HG02642 (cell line): ENCODE results near the gene ETV6.

ENCODE experiments used
- ATAC-seq: cut with Tn5 transposase; IDR thresholded peaks from one replicate; pipeline ENCODE4 v1.9.1; 2021; ENCODE audit warnings: mild to moderate bottlenecking; ENCODE audit not compliant: unreplicated experiment, poor library complexity

The ETV6 gene

DNA sequence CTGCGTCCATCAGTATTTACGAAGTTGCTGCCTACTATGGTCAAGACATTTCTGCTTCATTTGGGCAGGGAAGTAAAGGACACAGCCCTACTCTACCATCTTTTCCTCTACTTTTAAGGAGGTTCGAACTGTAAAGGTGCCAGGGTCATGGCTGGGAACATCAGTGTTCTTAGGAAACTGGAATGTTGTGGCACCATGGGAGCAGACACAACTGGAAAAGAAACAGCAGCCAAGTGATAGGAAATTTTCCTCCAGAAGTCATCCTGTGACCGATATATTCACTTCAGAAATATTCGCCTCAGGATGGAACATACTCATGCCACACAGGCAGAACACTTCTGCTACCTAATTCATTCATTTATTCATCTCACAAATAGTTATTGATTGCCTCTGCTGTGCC, 104.4 kb downstream of the ETV6 start:
- no peak for ATAC-seq

DNA sequence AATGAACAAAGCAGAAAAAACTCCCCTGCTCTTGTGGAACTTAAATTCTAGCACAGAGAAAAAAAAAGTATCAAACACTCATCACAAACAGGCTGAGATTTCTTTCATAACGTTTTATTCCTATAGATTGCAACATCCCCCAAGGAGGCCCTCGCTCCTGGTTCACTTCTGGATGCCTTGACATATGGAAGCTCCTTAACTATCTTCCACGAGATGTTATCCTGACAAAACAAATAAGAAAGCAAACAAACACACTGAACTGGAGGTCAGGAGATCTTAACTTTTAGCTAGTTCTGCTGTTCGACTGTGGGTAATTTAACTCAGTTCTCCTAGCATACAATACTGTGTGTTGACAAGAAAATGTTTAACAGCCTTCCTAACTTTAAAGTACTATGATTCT, 104.8 kb downstream of the ETV6 start:
- no peak for ATAC-seq

DNA sequence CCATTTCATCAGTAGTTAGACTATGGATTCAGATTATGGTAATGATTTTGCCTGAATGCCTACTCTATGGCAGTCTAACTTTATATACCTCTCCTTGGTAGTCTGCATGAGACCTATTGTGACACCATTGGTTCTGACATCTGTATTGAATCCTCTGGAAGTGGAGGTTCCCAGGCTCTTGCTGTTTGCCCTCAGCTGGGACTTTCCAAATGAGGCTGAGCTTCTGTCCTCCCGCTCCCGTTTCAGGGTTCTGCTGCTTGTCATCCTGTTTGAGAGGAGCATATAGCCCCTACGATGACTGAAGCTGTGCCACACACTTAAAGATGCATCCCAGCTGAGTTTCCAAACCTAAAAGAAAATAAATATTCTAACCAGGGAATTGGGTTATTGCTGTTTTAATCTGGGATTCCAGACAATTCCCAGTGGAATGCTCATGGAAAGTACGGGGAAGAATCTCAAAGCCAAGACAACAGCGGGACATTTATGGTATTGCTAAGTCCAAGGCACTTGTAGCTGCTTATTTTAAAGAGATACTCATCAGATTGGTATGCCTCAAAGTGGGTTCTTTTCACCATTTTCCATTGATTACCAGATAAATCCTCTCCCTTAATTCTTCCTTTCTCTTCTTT, 105.9 kb downstream of the ETV6 start:
- ATAC-seq: no peak

GRCh38 chr12:11756022-11756421, 106.5 kb downstream of the ETV6 start:
- no peak for ATAC-seq

GRCh38 chr12:11756523-11756922, 107.0 kb downstream of the ETV6 start:
- no peak for ATAC-seq

- no peak for ATAC-seq
These were observed 107.6 kb downstream of the ETV6 start for GRCh38 chr12:11757095-11757494.

DNA sequence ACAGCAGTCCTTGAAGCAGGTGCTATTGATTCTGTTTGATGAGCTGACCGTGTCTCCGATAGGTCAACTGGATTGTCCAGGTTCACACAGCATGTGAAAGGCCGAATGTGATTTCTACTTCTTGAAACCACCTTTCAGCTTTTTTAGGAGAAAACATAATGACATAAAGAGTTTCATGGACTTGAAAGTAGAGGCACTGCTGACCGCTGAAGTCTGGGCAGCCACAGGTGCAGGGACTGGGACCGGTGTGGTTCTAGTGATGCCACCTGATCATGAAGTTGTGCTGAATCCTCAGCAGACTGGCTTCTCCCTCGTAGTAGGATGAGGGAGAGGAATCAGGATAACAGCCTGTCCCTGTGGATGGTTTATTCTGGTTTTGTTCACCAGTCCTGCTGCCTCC, 108.1 kb downstream of the ETV6 start:
- ATAC-seq: no peak

DNA sequence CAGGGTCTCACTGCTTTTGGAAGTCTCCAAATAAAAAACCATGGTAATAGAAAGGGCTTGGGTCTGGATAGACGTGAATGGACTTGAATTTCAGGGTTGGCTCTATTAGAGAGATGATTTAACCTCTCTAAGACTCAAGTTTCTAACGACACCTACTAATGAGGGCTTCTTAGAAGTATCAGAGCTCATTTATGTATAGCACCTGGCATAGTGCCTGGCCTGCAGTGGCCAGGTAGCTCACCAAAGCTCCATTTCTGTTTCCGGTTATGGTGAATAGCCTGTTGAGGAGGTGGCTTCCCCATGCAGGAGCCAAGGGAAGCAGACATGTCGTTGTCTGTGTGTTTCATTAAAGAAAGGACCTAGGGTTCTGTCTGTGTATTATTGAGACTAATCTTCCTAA, 108.6 kb downstream of the ETV6 start:
- ATAC-seq: no peak

GRCh38 chr12:11758510-11759493, 109.3 kb downstream of the ETV6 start:
- ATAC-seq: peak; percentile 37

DNA sequence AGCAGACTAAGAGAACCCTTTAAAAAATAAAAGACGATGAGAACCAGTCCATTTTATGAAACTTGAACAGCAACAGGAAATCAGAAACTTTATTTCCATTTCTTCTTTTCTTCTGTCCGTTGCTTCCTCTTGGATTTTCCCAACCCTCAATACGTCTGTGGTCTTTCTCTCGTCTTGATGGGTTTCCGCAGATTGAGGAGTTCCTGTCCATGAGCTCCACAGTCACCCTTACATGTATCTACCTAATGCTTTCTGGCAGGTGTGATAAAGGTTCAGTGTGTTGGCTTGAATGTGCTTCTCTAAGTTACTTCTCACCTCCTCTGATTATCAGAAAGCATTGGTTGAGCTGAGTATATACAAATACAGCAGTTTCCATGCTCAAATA, 110.0 kb downstream of the ETV6 start:
- no peak for ATAC-seq

DNA sequence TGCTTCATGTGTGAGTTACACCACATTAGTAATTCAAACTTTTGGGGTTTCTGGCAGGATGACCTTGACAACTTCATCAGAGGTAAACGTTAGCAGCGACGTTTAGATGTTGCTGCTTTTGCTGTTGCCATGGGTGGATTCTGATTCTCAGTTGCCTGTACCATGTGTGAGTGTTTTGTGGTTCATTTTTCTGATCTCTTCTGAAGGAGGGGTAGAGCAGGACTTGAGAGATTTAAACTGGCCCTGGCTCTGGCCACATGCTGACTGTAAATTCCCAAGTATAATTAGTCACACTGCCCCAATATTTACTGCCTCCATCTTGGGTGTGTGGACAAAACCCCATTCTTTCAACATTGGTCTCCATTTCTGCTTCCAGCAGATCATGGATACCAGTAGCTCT, 110.4 kb downstream of the ETV6 start:
- no peak for ATAC-seq

GRCh38 chr12:11761869-11762567, 112.5 kb downstream of the ETV6 start:
- ATAC-seq: peak; percentile 46

DNA sequence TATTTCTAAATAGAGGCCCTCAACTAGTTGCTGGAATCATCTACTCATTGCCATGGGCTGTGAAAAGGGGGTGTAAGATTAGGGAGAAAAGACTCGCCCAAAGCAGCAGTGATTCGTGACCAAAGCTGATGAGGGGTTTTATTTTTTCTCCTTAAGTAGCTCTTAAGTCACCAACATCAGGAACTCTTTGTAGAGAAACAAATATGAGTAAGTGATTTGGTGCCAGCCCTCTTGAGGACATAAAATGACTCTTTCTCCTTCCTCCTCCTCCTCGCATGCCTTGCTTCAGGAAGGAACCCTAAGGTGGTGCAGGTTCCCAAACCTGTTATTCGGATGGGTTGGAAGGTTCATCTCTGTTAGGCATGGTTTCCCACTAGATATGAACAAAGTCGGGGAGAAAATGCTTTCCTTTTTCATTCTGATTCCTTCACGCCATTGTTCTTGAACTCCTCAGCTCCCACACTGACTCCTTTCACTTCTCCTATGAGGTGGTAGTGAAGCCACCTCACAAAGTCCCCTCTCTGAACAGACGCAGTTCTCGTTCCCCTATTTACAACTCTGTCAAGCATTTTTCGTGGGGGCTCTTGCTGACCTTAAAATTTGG, 113.4 kb downstream of the ETV6 start:
- peak; percentile 42 for ATAC-seq

DNA sequence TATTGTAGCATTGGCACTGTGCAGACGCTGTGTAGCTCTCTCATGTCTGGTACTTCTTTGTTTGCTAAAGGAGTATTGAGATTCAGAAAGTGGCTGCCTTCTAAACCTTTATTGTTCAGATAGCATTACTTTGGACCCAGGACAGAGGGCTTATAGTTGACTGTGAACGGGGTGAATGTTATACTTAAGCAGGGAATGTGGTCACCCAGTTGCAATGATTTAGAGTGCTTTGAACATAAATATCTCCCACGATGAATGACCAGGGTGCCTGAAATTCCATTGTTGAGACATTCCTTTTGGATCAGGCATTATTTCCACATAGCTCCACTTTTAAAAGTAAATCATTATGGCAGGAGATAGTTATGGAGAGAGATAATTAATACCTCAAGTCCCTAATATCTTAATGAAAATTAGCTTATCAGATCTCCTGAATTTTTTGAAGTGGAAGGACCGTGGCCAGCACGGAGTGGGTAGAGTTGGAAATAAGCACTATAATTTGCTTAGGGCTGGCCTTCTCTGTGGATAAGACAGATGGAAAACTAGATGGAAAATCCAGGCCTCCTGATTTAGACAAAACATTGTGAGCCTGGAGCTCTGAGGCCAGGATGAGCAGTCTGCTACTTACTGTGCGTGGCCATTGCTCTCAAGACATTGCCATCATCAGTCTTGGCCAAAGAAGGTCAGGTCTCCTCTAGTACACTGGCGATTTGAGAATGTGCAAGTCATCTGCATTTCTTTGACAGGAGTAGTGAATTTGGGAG, 114.5 kb downstream of the ETV6 start:
- no peak for ATAC-seq

GRCh38 chr12:11764837-11765236, 115.4 kb downstream of the ETV6 start:
- no peak for ATAC-seq

DNA sequence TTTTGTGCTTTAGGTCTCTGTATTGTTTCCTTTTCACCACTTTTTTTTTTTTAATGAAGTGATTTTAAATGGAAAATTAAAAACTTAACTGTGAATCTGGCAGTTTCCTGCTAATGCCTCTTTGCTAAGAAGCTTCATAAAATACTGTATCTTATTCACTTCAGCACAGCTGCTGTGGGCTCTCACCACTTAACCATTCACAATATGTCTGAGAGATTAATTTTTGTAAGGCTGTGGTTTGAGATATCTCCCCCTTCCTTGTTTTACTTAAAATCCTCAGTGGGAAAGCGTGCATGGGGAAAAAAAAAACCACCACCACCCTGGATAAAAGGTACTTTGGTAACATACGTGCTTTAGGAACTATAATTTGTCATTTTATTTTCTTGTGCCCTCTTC, 115.9 kb downstream of the ETV6 start:
- ATAC-seq: no peak

- ATAC-seq: peak; percentile 69
These were observed 116.6 kb downstream of the ETV6 start for GRCh38 chr12:11765817-11766794.

- ATAC-seq: no peak
These were observed 117.7 kb downstream of the ETV6 start for GRCh38 chr12:11767029-11767724.
